HEK293 (cell line): ENCODE data around the gene SEC11C.

Experiments
- CTCF ChIA-PET: fragments of 350-600 bp; formaldehyde crosslinking; extraction: SDS; loops from one replicate; lab custom pipeline; 2021; ENCODE audit warnings: antibody characterized with exemption; lab: Yijun Ruan, JAX
- POLR2A ChIA-PET: fragments of 300-600 bp; formaldehyde crosslinking; extraction: SDS; loops from one replicate; lab custom pipeline; 2020; ENCODE audit warnings: antibody characterized with exemption, inconsistent platforms; lab: Yijun Ruan, JAX
- H3K27ac ChIP-seq: fragments of 200-500 bp; sonication (Bioruptor generic); 2 replicates; pipeline ENCODE4 v1.5.1; 2014; ENCODE audit warnings: low read depth, low read length, control low read depth, inconsistent platforms; ENCODE audit errors: extremely low read depth
- H3K36me3 ChIP-seq, 2 experiments: fragments of 200-500 bp in 1 of 2; sonication (Bioruptor generic) in 1 of 2; 1 replicate in 1 of 2; 2 replicates in 1 of 2; pipeline ENCODE4 v1.5.1; 2014 to 2017; ENCODE audit warnings: inconsistent platforms in 2 of 2, low read length in 2 of 2; ENCODE audit not compliant: control insufficient read depth in 2 of 2, insufficient read depth in 1 of 2
- H3K4me1 ChIP-seq: fragments of 200-500 bp; sonication (Bioruptor generic); 2 replicates; pipeline ENCODE4 v1.5.1; 2014; ENCODE audit warnings: mild to moderate bottlenecking, low read length, inconsistent platforms; ENCODE audit not compliant: control insufficient read depth, insufficient read depth
- H3K4me3 ChIP-seq: 2 replicates; pipeline ENCODE4 v1.5.1; 2011; ENCODE audit warnings: low read depth, mild to moderate bottlenecking, control low read depth, low read length, moderate library complexity
- H3K9me3 ChIP-seq: fragments of 200-500 bp; sonication (Bioruptor generic); 2 replicates; pipeline ENCODE4 v1.5.1; 2014; ENCODE audit warnings: low read depth, low read length, inconsistent platforms; ENCODE audit not compliant: control insufficient read depth, insufficient read depth
- ZNF184 ChIP-seq: fragments of 450-650 bp; IDR thresholded peaks from 2 replicates; pipeline ENCODE4 v1.5.1; 2018; ENCODE audit warnings: missing biosample characterization, mild to moderate bottlenecking, missing genetic modification characterization
- ZNF692 ChIP-seq: fragments of 450-650 bp; formaldehyde crosslinking; IDR thresholded peaks from 2 replicates; pipeline ENCODE4 v1.5.1; 2016; ENCODE audit warnings: missing biosample characterization, missing genetic modification characterization
- ZNF785 ChIP-seq: fragments of 450-650 bp; formaldehyde crosslinking; IDR thresholded peaks from 2 replicates; pipeline ENCODE4 v1.5.1; 2016; ENCODE audit warnings: missing biosample characterization, missing genetic modification characterization
- TF ChIP-seq, protein P1 (sequence below): fragments of 450-650 bp; formaldehyde crosslinking; IDR thresholded peaks from 2 replicates; pipeline ENCODE4 v1.5.1; 2017; ENCODE audit warnings: missing biosample characterization, missing genetic modification characterization
- TF ChIP-seq, protein P2 (sequence below): fragments of 450-650 bp; formaldehyde crosslinking; IDR thresholded peaks from 2 replicates; pipeline ENCODE4 v1.5.1; 2016; ENCODE audit warnings: missing biosample characterization, missing genetic modification characterization

Gene SEC11C

GRCh38 chr18:59207506-59207905 lies 67.8 kb downstream of the SEC11C start:
- Histone ChIP-seq H3K9me3 (no peaks in the 10 kb centered on the region), H3K4me3 (no peak overlapping the region), H3K4me1 (peaks cover 3% of the 10 kb centered on the region; the same call in 1 of the 2 replicates)
- CTCF ChIA-PET = interaction anchor here (0.7 to 1.6 kb wide), 2 partner anchors 66 to 547 kb away, joined by 3 to 5 read pairs; partner anchors contain the start of gene RAX
- POLR2A ChIA-PET = no interaction called here
- no peak for TF ChIP-seq ZNF692 (tag by site-specific recombination)
- TF ChIP-seq, protein P1, sequence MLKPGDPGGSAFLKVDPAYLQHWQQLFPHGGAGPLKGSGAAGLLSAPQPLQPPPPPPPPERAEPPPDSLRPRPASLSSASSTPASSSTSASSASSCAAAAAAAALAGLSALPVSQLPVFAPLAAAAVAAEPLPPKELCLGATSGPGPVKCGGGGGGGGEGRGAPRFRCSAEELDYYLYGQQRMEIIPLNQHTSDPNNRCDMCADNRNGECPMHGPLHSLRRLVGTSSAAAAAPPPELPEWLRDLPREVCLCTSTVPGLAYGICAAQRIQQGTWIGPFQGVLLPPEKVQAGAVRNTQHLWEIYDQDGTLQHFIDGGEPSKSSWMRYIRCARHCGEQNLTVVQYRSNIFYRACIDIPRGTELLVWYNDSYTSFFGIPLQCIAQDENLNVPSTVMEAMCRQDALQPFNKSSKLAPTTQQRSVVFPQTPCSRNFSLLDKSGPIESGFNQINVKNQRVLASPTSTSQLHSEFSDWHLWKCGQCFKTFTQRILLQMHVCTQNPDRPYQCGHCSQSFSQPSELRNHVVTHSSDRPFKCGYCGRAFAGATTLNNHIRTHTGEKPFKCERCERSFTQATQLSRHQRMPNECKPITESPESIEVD (tag by site-specific recombination) = no peak
- TF ChIP-seq ZNF184 (tag by site-specific recombination) = no peak
- no peak for TF ChIP-seq ZNF785 (tag by site-specific recombination)
- TF ChIP-seq, protein P2, sequence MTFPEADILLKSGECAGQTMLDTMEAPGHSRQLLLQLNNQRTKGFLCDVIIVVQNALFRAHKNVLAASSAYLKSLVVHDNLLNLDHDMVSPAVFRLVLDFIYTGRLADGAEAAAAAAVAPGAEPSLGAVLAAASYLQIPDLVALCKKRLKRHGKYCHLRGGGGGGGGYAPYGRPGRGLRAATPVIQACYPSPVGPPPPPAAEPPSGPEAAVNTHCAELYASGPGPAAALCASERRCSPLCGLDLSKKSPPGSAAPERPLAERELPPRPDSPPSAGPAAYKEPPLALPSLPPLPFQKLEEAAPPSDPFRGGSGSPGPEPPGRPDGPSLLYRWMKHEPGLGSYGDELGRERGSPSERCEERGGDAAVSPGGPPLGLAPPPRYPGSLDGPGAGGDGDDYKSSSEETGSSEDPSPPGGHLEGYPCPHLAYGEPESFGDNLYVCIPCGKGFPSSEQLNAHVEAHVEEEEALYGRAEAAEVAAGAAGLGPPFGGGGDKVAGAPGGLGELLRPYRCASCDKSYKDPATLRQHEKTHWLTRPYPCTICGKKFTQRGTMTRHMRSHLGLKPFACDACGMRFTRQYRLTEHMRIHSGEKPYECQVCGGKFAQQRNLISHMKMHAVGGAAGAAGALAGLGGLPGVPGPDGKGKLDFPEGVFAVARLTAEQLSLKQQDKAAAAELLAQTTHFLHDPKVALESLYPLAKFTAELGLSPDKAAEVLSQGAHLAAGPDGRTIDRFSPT (tag by site-specific recombination) = no peak
- TF ChIP-seq, all 188 proteins: peak for 0
- Histone ChIP-seq H3K27ac (no peak overlapping the region), H3K36me3 (no peaks in the 10 kb centered on the region)
